HUDEP-2 (cell line): Measurements from ENCODE around the gene PROX1.
A peak's percentile ranks its signal among the peaks of the same experiment; 100 is the strongest.

Experiments used
- DNase-seq, 76 experiments: peaks; one replicate each; lab custom pipeline; 2025; ENCODE audit not compliant: unreplicated experiment in 76 of 76; lab: John Stamatoyannopoulos, UW

Gene PROX1

GRCh38 chr1:213997038-213997771 lies 9.4 kb downstream of the PROX1 start:
- no peak for DNase-seq

GRCh38 chr1:213997772-213998107 lies 10.0 kb downstream of the PROX1 start:
- DNase-seq, result no peak

GRCh38 chr1:213998785-213999184 lies 11.0 kb downstream of the PROX1 start:
- no peak for DNase-seq

- DNase-seq, result no peak
These were observed 12.0 kb downstream of the PROX1 start for GRCh38 chr1:213999732-214000131.

- DNase-seq, result no peak
These were observed 14.3 kb downstream of the PROX1 start for GRCh38 chr1:214002060-214002459.

- DNase-seq, result peak in 7 of 76 experiments; percentile 2 to 14 (median 9)
These were observed 14.7 kb downstream of the PROX1 start for GRCh38 chr1:214002472-214002871.

GRCh38 chr1:214003233-214003632 lies 15.5 kb downstream of the PROX1 start:
- DNase-seq, result peak in 35 of 76 experiments; percentile 4 to 79 (median 37)

- no peak for DNase-seq
These were observed 16.2 kb downstream of the PROX1 start for GRCh38 chr1:214004014-214004413.

- no peak for DNase-seq
These were observed 17.0 kb downstream of the PROX1 start for GRCh38 chr1:214004795-214005194.

- DNase-seq, result no peak
These were observed 17.9 kb downstream of the PROX1 start for GRCh38 chr1:214005708-214006107.

- DNase-seq, result no peak
These were observed 19.1 kb downstream of the PROX1 start for GRCh38 chr1:214006845-214007244.

GRCh38 chr1:214008347-214008746 lies 20.6 kb downstream of the PROX1 start:
- DNase-seq, result no peak

- DNase-seq, result no peak
These were observed 21.1 kb downstream of the PROX1 start for GRCh38 chr1:214008791-214009422.

- no peak for DNase-seq
These were observed 21.8 kb downstream of the PROX1 start for GRCh38 chr1:214009423-214010196.

GRCh38 chr1:214010197-214010573 lies 22.4 kb downstream of the PROX1 start:
- DNase-seq, result no peak

- no peak for DNase-seq
These were observed 22.9 kb downstream of the PROX1 start for GRCh38 chr1:214010717-214011116.

- DNase-seq, result no peak
These were observed 24.6 kb downstream of the PROX1 start for GRCh38 chr1:214012418-214012817.

- DNase-seq, result no peak
These were observed 26.0 kb downstream of the PROX1 start for GRCh38 chr1:214013614-214014377.

GRCh38 chr1:214014730-214015129 lies 27.0 kb downstream of the PROX1 start:
- DNase-seq, result no peak

- no peak for DNase-seq
These were observed 29.6 kb downstream of the PROX1 start for GRCh38 chr1:214017191-214017982.
